GM18498 (cell line): ENCODE data around the gene SLC9B1.
A peak's percentile ranks its signal among the peaks of the same experiment; 100 is the strongest.

Experiments
- ATAC-seq: cut with Tn5 transposase; IDR thresholded peaks from one replicate; pipeline ENCODE4 v1.9.1; 2021; ENCODE audit warnings: mild to moderate bottlenecking, moderate library complexity; ENCODE audit not compliant: unreplicated experiment

Gene SLC9B1

GRCh38 chr4:103019308-103020124 is at the start of gene SLC9B1:
SLC9B1 (minus strand) TSS chr4:103019705; CDS start chr4:102991711, 27,994 bp downstream.
- ATAC-seq = peak; percentile 99

GRCh38 chr4:103067841-103068547 is 48.5 kb upstream of the SLC9B1 start:
- no peak for ATAC-seq

- no peak for ATAC-seq
These were observed 41.1 kb upstream of the SLC9B1 start for GRCh38 chr4:103060453-103061148.

GRCh38 chr4:103054030-103054429 is 34.5 kb upstream of the SLC9B1 start:
- ATAC-seq = no peak

GRCh38 chr4:103052779-103053178 is 33.3 kb upstream of the SLC9B1 start:
- no peak for ATAC-seq

GRCh38 chr4:103052145-103052544 is 32.6 kb upstream of the SLC9B1 start:
- no peak for ATAC-seq

- ATAC-seq = no peak
These were observed 31.4 kb upstream of the SLC9B1 start for GRCh38 chr4:103050736-103051436.

- peak; percentile 92 for ATAC-seq
These were observed 27.1 kb upstream of the SLC9B1 start for GRCh38 chr4:103046416-103047290.

GRCh38 chr4:103044183-103044582 is 24.7 kb upstream of the SLC9B1 start:
- ATAC-seq = no peak

GRCh38 chr4:103036169-103036568 is 16.7 kb upstream of the SLC9B1 start:
- no peak for ATAC-seq

GRCh38 chr4:103032574-103032973 is 13.1 kb upstream of the SLC9B1 start:
- peak; percentile 63 for ATAC-seq

- no peak for ATAC-seq
These were observed 11.3 kb upstream of the SLC9B1 start for GRCh38 chr4:103030791-103031190.

GRCh38 chr4:103029300-103029699 is 9.8 kb upstream of the SLC9B1 start:
- ATAC-seq = no peak

GRCh38 chr4:103026868-103027267 is 7.4 kb upstream of the SLC9B1 start:
- ATAC-seq = no peak

- no peak for ATAC-seq
These were observed 5.5 kb upstream of the SLC9B1 start for GRCh38 chr4:103024996-103025395.

- ATAC-seq = no peak
These were observed 1.6 kb upstream of the SLC9B1 start for GRCh38 chr4:103021120-103021519.

GRCh38 chr4:103018391-103019307 is 856 bp downstream of the SLC9B1 start:
- no peak for ATAC-seq

GRCh38 chr4:103012551-103012950 is 7.0 kb downstream of the SLC9B1 start:
- no peak for ATAC-seq

GRCh38 chr4:103012060-103012459 is 7.4 kb downstream of the SLC9B1 start:
- no peak for ATAC-seq
